ENCODE measurements around the gene S1PR5. TPM values are rescaled to one million over a fixed set of nuclear protein-coding genes. Genes with fewer than 3 reads are reported as not detected.

The S1PR5 gene
- total and polyA plus RNA-seq, 2 experiments from 2014 or later: 4.6 to 8.0 TPM

GRCh38 chr19:10500247-10500592, 17.0 kb downstream of the S1PR5 start:
- H3K4me2 ChIP-seq: peak overlapping the region; percentile 75
- H3K27ac Mint-ChIP-seq: peak overlapping the region; percentile 95
- H3F3A ChIP-seq (replicated peaks; ENCODE audit: low read depth): peaks cover 21% of the 10 kb centered on the region

More at GRCh38 chr19:10500247-10500592, 17.0 kb downstream of the S1PR5 start:
- H3K36me3 ChIP-seq (ENCODE audit: insufficient read depth): peaks cover 19% of the 10 kb centered on the region; the same call in 1 of the 2 replicates
- H3K27ac ChIP-seq (ENCODE audit: low read depth): peak overlapping the region; percentile 77
- no peaks in the 10 kb centered on the region for H3K9me2 ChIP-seq (ENCODE audit: insufficient read depth)
- peaks cover 69% of the 10 kb centered on the region for H3K79me2 ChIP-seq (replicated peaks; ENCODE audit: insufficient read depth)
- Mint-ChIP-seq H3K9me3 (peaks cover 4% of the 10 kb centered on the region; the same call in 1 of the 3 replicates), H3K4me1 (peaks cover 25% of the 10 kb centered on the region), H3K27me3 (ENCODE audit: insufficient read depth, low read depth, poor library complexity) (peaks cover 20% of the 10 kb centered on the region), H3K36me3 (ENCODE audit: low read depth) (peaks cover 52% of the 10 kb centered on the region), H3K4me3 (peak overlapping the region; percentile 67)
- H3K4me3 ChIP-seq: 0 out of 2 replicates have a peak overlapping the region, but pooled peaks have one; percentile 35
- DNase-seq (ENCODE audit: low spot score) (no peak), ATAC-seq (no peak; the same call in 2 of the 3 replicates)
- no peak for TF ChIP-seq REST (IDR thresholded peaks at IDR 0.05; ENCODE audit: unreplicated experiment)
- TF ChIP-seq ETS1 (IDR thresholded peaks at IDR 0.05): no peak
- TF ChIP-seq CREB1 (CRISPR knock-in tag; IDR thresholded peaks at IDR 0.05; ENCODE audit: low read depth): no peak
- TF ChIP-seq EZH2 (IDR thresholded peaks at IDR 0.05; ENCODE audit: low read depth, unreplicated experiment): no peak
- TF ChIP-seq JUNB (IDR thresholded peaks at IDR 0.05; ENCODE audit: unreplicated experiment): no peak
- no peak for TF ChIP-seq POLR2AphosphoS5 (IDR thresholded peaks at IDR 0.05; ENCODE audit: low read depth)
- no peak for TF ChIP-seq ZNF462 (CRISPR knock-in tag; IDR thresholded peaks at IDR 0.05)
- TF ChIP-seq STAT1 (IDR thresholded peaks at IDR 0.05; ENCODE audit: unreplicated experiment): no peak
- TF ChIP-seq NANOG (IDR thresholded peaks at IDR 0.05; ENCODE audit: borderline replicate concordance): no peak
- TF ChIP-seq CTCF (conservative IDR thresholded peaks at IDR 0.05; ENCODE audit: low read depth in 2 of 2): no peak
- no peak for TF ChIP-seq EZH2phosphoT487 (IDR thresholded peaks at IDR 0.05; ENCODE audit: unreplicated experiment)
- no peak for TF ChIP-seq ZNF114 (CRISPR knock-in tag; IDR thresholded peaks at IDR 0.05)
- no peak for TF ChIP-seq ZNF331 (CRISPR knock-in tag; IDR thresholded peaks at IDR 0.05; ENCODE audit: low read depth)
- peaks cover 28% of the 10 kb centered on the region for H3K4me1 ChIP-seq (ENCODE audit: insufficient read depth)
- no peaks in the 10 kb centered on the region; the same call in 1 of the 2 replicates for H4K20me1 ChIP-seq (replicated peaks; ENCODE audit: insufficient read depth)
- H2AFZ ChIP-seq: no peak overlapping the region
- H3K27me3 ChIP-seq (ENCODE audit: insufficient read depth): peaks cover 9% of the 10 kb centered on the region; the same call in 1 of the 2 replicates
